Thoracic aorta (tissue), 2 donors: Measurements from ENCODE around the gene TIMM9. TPM values are rescaled to one million over a fixed set of nuclear protein-coding genes. Genes with fewer than 3 reads are reported as not detected.

ENCODE experiments used
- ATAC-seq: fragments of 150-250 bp; one replicate; pipeline ENCODE4 v1.8.0; 2017; ENCODE audit warnings: low read depth; ENCODE audit not compliant: insufficient number of reproducible peaks, low FRiP score
- DNase-seq: peaks from one replicate; pipeline ENCODE4 v3.0.0-alpha.2; 2020; ENCODE audit warnings: low spot score
- H3K27ac ChIP-seq, 2 donors: fragments of 200-600 bp; sonication (generic); 1 replicate in 1 of 2; 2 replicates in 1 of 2; pipeline ENCODE4 v1.5.1; 2016; ENCODE audit warnings: mild to moderate bottlenecking in 2 of 2, moderate library complexity in 2 of 2
- H3K27me3 ChIP-seq: fragments of 200-600 bp; sonication (generic); replicated peaks from 2 replicates; pipeline ENCODE4 v1.6.0; 2016; ENCODE audit warnings: mild to moderate bottlenecking; ENCODE audit not compliant: insufficient read depth
- H3K36me3 ChIP-seq: fragments of 200-600 bp; sonication (generic); one replicate; pipeline ENCODE4 v1.5.1; 2016
- H3K4me1 ChIP-seq, 2 donors: fragments of 200-600 bp; sonication (generic); 1 replicate in 1 of 2; 2 replicates in 1 of 2; pipeline versions ENCODE4 v1.5.1 to v1.6.0; 2016; ENCODE audit warnings: low read depth in 2 of 2, mild to moderate bottlenecking in 1 of 2; ENCODE audit not compliant: control insufficient read depth in 1 of 2
- H3K4me3 ChIP-seq: fragments of 200-600 bp; sonication (generic); 2 replicates; pipeline ENCODE4 v1.5.1; 2016; ENCODE audit warnings: mild to moderate bottlenecking
- H3K9me3 ChIP-seq: fragments of 200-600 bp; sonication (generic); 2 replicates; pipeline ENCODE4 v1.5.1; 2016
- CTCF ChIP-seq: fragments of 200-600 bp; sonication (generic); IDR thresholded peaks from one replicate; pipeline ENCODE4 v1.5.1; 2019; ENCODE audit warnings: antibody characterized with exemption
- total RNA-seq, 2 donors: library from RNA; depleted of rRNA; stranded (reverse); fragments of >200 nt; gene quantifications; one replicate each; pipeline versions ENCODE4 v1.1.0 to v1.2.3, GENCODE V29; 2016

The TIMM9 gene
- total RNA-seq, 2 donors from 2014 or later = 43.9 to 87.1 TPM

- no peaks in the 10 kb centered on the region for H3K4me1 ChIP-seq
- ATAC-seq (no peak), DNase-seq (no peak)
- H3K9me3 ChIP-seq = no peaks in the 10 kb centered on the region
- no peak overlapping the region for H3K4me3 ChIP-seq
- H3K27ac ChIP-seq = no peak overlapping the region
- H3K36me3 ChIP-seq = peaks cover 21% of the 10 kb centered on the region
- no peak for TF ChIP-seq CTCF
- no peaks in the 10 kb centered on the region for H3K27me3 ChIP-seq
These were observed 11.4 kb downstream of the TIMM9 start for GRCh38 chr14:58415636-58416547.

- peaks cover 26% of the 10 kb centered on the region for H3K36me3 ChIP-seq
- DNase-seq (no peak), ATAC-seq (no peak)
- H3K27ac ChIP-seq = no peak overlapping the region
- H3K27me3 ChIP-seq = no peaks in the 10 kb centered on the region
- H3K9me3 ChIP-seq = no peaks in the 10 kb centered on the region
- no peaks in the 10 kb centered on the region for H3K4me1 ChIP-seq
- no peak for TF ChIP-seq CTCF
- no peak overlapping the region for H3K4me3 ChIP-seq
These were observed 12.5 kb downstream of the TIMM9 start for GRCh38 chr14:58414845-58415244.

- ATAC-seq = no peak
- Histone ChIP-seq H3K27me3 (no peaks in the 10 kb centered on the region), H3K9me3 (no peaks in the 10 kb centered on the region), H3K4me3 (no peak overlapping the region), H3K27ac (no peak overlapping the region), H3K36me3 (peaks cover 23% of the 10 kb centered on the region), H3K4me1 (no peaks in the 10 kb centered on the region)
- no peak for TF ChIP-seq CTCF
- DNase-seq = no peak
These were observed 18.6 kb downstream of the TIMM9 start for GRCh38 chr14:58408681-58409215.

- Histone ChIP-seq H3K4me3 (no peak overlapping the region), H3K27me3 (no peaks in the 10 kb centered on the region), H3K9me3 (no peaks in the 10 kb centered on the region), H3K36me3 (no peaks in the 10 kb centered on the region), H3K4me1 (no peaks in the 10 kb centered on the region), H3K27ac (no peak overlapping the region)
- TF ChIP-seq CTCF = no peak
- ATAC-seq (no peak), DNase-seq (no peak)
These were observed 25.7 kb downstream of the TIMM9 start for GRCh38 chr14:58401587-58401986.

GRCh38 chr14:58398895-58399294 is 28.4 kb downstream of the TIMM9 start:
- H3K4me1 ChIP-seq = peaks cover 0 to 4% of the 10 kb centered on the region in 2 donors
- H3K4me3 ChIP-seq = no peak overlapping the region
- H3K36me3 ChIP-seq = no peaks in the 10 kb centered on the region
- no peak for TF ChIP-seq CTCF
- H3K9me3 ChIP-seq = no peaks in the 10 kb centered on the region
- DNase-seq (no peak), ATAC-seq (no peak)
- H3K27me3 ChIP-seq = no peaks in the 10 kb centered on the region
- no peak overlapping the region for H3K27ac ChIP-seq
